ENCODE results near the gene LRCH4.

The LRCH4 gene

DNA sequence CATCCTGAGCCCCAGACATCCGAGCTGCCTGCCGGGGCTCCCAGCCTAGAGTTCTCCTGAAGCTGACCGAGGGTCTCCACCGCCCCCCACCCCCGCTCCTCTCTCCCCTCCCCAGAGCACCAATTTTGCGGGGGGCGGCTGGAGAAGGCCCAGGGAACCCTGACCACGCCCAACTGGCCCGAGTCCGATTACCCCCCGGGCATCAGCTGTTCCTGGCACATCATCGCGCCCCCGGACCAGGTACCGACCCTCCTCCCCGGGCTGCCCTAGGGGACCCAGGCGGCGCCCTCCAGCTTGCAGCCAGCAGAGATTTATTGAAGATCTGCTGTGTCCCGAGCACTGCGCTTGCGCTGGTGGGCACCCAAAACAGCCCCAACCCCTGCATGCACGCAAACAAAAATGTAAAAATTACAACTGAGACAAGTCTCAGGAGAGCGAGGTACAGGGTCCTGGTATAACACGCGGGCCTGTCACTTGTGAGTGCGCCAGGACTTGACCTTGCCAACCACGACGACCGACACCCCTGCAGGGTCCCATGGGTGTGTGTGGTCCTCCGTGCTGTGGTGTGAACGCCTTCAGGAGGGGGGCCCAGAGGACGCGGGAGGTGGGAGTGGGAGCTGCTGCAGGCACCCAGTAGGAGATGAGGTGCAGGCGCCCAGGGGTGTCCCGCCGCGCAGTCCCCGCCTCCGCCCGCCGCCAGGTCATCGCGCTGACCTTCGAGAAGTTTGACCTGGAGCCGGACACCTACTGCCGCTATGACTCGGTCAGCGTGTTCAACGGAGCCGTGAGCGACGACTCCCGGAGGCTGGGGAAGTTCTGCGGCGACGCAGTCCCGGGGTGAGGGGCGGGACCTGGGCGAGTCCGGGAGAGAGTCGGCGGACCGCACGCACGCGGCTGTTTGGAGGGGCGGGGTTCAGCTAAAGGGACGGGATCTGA lies 19.3 kb upstream of the LRCH4 start:
- DNase-seq = no peak

DNA sequence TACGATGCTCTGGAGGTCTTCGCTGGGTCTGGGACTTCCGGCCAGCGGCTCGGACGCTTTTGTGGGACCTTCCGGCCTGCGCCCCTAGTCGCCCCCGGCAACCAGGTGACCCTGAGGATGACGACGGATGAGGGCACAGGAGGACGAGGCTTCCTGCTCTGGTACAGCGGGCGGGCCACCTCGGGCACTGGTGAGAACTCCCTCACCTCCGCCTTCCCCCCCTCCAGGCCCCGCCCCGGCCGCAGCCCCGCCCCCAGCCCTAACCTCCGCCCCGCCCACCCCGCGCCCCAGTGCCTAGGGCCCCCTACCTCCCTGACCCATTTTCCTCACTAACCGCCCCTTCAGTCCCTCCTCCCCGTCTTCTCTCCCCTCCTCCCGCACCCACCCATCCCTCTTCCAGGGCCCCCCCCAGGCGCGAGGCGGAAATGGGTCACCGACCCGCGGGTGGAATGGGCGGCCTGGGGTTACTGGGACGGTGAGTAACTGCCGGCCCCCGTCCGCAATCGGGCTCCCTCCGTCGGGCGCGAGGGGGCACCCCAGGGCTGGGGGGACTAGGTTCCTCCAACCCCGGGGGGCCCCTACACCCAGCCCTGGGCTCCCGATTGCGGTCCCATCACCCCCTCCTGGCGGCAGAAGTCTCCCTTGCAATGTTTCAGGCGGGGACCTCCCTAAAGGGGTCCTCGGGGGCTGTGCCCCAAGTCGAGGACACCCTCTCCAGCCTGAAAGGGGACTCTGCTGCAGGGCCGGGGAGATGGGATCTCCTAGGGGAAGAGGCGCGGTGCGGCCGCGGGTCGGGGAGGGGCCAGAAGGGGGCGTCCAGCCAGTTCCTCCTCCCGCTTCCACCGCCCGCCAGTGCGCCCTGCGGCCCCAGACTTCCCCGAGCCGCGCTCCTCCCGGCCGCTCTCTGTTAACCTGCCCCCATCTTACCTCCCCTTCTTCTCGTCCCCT lies 18.4 kb upstream of the LRCH4 start:
- peak; percentile 74 for DNase-seq

DNA sequence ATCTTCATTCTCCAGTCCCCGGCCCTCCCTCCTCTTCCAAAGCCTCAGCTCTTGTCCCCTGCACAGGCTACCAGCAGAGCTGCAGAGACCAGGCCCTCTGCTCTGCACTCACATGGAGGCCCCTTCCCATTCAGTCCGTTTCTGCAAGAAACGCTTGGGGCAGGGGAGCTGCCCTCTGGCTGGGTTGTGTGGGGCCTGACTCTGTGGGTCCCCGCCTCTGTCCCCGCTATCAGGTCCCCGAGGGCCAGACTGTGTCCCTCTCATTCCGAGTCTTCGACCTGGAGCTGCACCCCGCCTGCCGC lies 17.7 kb upstream of the LRCH4 start:
- no peak for DNase-seq

DNA sequence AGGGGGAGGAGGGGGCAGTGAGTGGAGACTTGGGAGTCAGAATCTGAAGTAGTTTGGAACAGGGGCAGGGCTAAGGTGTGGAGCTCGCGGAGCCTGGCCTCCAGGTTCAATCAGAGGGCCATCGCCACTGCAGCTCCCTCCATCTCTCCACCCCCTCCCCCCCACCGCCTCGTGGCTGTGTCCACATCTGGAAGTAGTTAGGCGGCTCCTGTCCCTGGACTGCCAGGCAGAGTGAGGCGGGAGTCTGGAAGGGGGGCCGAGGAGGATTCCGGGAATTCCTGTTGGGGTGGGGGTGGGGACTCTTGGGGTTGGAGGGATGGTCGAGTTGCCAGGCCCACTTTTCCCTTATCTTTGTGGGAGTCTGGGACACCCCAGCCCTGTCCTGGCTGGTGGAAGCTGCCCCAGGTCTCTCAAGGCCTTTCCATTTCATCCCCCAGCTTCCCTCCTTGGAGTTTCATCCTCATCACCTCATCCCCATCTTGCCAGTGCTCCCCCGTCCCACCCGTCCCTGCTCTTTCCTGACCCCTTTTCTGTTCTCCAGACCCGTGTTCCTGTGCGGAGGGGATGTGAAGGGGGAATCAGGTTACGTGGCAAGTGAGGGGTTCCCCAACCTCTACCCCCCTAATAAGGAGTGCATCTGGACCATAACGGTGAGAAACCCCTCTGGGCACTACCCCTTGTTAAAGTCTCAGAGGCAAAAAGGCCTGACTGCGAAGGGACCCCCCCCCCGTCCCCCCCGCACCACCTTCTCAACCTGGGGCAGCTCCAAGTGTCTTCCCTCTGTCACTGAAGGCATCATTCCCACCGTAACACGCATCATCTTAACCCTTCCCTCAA lies 17.2 kb upstream of the LRCH4 start:
- no peak for DNase-seq

DNA sequence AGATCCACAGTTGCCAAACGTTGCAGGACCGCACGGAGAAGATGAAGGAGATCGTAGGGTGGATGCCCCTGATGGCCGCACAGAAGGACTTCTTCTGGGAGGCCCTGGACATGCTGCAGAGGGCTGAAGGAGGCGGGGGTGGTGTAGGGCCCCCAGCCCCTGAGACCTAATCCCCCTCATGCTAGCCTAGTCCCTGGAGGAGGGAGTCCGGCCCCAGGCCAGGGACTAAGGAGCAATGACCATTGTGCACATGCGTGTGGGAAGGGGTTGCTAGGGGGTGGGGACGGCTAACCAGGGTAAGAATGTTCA lies 14.8 kb upstream of the LRCH4 start:
- DNase-seq = no peak

DNA sequence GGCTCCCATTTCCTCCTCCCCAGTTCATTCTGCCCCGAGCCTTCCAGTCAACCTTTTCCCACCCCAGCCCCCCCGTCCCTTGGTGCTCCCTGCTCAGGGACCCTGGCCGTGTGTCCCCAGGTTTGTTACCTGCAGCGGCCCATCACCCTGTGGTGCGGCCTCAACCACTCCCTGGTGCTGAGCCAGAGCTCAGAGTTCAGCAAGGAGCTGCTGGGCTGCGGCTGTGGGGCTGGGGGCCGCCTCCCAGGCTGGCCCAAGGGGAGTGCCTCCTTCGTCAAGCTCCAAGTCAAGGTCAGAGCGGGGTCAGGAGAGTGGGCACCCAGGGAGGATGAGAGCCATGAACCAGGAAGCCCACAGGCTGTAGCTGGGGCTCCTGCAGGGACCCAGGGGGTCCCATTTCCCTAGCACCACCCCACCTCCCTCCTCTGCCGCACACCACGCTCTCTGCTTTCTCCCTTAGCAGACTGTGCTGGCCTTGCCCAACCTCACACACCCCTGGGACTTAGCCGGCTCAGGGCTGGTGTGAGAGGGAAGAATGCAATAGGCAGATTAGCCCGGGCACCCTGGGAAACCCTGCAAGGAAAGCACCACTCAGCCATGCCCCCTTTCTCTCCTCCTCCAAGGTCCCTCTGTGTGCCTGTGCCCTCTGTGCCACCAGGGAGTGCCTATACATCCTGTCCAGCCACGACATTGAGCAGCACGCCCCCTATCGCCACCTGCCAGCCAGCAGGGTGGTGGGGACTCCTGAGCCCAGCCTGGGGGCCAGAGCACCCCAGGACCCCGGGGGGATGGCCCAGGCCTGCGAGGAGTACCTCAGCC lies 14.2 kb upstream of the LRCH4 start:
- DNase-seq = no peak

DNA sequence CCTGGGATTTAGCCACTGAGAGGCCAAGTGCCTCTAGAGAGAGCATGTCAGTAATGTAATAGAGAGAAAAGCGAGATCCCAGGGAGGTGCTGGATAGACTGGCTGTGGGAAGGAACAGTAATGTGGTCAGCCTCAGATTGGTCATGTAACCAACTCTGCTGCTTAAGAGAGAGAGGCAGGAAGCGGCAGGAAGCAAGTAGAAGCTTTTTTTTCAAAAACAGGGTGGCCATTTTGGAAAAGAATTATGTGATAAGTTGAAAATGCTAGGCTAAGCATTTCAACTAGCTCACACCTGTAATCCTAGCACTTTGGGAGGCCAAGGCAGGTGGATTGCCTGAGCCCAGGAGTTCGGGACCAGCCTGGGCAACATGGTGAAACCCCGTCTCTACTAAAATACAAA lies 12.5 kb upstream of the LRCH4 start:
- DNase-seq = peak; percentile 79

DNA sequence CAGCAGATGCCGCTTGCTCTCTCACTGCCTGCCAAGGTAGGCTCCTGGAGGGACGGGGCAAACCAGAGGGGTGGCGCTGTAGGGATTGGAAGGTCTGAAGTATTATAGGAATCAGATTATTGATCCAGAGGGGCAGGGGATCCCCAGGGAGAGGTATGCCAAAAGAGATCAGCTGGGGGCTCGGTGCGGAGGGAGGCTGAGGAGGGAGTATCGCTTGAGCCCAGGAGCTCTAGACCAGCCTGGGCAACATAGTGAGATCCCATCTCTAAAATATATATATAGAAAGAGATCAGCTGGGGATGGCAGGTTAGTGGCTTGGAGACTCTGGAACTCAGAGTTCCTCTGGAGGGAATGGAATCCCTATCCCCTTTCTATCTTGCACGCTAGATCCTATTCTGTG lies 9.3 kb upstream of the LRCH4 start:
- no peak for DNase-seq

DNA sequence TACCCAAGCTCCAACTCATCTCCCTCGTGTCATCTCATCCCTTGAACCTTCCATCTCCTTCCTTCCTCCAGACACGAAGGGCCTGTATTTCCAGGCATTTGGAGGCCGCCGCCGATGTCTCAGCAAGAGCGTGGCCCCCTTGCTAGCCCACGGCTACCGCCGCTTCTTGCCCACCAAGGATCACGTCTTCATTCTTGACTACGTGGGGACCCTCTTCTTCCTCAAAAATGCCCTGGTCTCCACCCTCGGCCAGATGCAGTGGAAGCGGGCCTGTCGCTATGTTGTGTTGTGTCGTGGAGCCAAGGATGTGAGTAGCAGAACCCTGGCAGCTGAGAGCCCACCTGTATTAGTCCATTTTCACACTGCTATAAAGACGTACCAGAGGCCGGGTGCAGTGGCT lies 5.7 kb upstream of the LRCH4 start:
- no peak for DNase-seq

DNA sequence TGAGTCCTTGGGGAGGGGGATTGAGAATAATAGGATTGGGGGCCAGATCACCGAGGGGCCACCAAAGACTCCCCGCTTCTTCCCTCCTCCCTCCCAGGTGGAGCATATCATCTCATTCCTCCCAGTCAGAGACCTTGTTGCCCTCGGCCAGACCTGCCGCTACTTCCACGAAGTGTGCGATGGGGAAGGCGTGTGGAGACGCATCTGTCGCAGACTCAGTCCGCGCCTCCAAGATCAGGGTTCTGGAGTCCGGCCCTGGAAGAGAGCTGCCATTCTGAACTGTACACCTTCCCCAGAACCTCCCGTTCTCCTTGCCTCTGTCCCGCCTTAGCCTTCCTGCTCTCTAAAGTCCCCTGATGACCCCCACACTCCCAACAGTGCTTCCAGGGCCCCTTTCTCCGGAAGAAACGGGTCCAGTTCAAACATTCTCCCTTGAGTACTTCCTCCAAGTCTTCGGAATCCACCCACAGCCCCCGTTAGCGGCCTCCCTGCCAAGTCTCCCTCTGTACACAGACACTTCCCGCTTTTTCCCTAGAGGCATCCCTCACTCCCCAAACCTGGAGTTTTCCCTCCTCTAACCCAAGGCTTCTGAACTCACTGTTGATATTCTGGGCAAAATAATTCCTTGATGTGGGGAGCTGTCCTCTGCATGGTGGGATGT lies 4.3 kb upstream of the LRCH4 start:
- no peak for DNase-seq

DNA sequence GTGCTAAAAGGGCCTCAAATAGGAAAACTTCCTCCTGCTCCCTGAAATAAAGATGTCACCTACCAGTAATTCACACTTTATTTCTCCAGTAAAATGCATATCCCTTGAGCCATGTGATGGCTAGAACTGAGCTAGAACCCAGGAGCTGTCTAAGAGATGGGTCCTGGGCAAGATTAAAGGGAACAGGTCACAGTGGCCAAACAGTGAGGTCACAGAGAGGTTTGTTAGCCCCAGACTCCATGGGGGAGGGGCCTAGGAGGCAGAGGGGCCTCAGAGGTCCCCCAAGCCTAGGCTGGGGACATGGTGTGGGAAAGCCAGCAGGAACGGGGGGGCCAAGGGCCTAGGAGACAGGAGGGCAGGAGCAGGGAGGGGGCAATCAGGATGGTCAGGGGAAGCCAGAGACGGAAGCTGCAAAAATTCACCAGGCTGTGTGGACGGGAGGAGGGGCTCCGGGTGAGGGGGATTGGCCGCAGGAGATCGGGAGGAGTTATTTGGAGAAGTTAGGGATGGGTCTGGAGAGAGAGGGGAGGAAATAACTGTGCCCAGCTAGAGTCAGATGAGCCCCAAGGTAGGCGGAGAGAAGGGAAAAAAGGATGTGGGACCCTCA lies 3.5 kb upstream of the LRCH4 start:
- no peak for DNase-seq

DNA sequence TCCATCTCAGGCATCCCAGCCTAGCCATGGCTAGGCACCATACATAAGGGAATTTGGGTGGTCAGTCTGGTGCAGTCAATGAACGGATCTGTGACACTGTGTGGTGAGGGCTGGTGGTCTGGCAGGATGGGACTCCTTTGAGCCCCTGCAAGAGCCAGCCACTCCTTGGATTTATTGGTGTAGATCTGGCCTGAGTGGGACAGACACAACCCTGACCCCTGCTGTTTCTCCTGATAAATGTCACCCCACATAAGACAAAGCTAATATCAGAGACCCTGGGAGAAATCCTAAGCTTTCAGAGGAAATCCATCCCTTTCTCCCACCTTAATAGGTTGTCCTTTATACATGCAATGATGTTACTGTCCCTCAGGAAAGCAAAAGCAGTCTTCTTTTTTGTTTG lies 2.5 kb upstream of the LRCH4 start:
- DNase-seq = peak; percentile 30

DNA sequence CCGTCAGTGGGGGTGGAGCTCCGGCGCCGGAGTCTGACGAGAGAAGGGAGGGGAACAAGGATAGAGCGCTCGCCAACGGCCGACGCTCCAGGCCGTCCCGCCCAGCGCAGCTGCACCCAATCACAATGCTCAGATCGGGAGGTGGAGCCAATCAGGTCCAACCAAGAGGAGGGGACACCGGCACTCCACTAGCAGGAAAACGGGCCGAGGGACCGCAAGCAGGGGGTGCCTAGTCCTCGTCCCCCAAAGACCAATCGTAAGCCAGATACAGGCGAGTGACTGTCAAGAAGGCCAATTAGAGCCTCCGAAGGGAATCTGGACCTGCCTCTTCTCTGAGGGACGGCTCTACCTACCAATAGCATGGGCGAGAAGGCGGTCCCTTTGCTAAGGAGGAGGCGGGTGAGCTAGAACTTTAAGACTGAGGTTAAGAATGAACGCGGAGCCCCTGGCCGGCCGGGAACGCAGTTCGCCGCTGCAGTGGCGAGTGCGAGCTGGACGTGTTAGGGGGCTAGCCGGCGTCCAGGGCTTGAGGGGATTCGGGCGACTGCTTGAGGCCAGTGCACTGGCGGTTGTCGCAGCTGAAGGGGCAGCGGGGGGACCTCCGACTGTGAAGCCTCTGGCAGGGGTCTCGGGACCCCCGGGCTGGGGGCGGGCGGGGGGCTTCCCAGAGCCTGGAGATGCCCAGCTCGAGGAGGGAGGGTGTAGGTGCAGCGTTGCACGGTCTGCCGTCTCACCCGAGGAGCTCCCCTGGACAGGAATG lies 517 bp upstream of the LRCH4 start, which contains the start of gene FBXO24:
Gene FBXO24, plus strand, starts transcription at position 63 of the 760 bp plus-strand sequence. Its CDS starts 298 bp downstream, at position 361.
- peak; percentile 100 for DNase-seq

DNA sequence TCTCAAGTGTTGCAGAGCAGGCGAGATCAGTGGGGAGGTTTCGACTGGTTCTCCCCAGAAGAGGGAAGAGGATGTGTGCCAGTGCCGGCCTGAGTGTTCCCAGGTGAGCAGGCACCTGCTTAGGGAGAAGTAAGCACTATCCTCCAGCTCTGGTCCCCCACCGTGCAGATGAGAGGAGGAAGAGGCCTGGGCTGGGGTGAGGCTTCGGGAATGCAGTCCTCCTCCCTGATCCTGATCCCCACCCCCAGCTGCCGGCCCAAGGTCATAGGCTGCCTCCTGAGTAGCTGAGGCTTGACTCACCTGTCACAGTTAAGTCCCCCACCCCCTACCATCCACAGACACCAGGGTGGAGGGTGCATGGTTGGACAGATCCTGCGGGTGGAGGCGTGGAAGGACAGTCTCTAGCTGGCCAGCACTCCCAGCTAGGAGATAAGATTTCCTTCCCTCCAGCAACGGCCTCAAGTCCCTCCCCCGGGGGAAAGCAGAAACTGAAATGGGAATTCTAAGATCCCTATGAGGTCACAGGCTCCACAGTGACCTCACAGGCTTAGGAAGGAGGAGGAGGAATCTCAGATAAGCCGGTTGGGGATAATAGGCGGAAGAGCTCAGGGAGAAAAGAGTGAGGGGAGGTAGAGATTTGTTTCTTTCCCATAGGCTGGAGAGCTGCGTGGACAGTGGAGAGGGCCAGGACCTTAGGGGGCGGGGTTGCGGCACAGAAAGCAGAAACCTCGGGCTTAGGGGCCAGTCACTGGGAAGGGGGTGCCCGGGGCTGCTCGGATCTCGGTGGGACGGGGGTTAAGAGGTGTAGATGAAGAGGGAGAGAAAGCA lies 1.0 kb downstream of the LRCH4 start:
- DNase-seq = no peak

DNA sequence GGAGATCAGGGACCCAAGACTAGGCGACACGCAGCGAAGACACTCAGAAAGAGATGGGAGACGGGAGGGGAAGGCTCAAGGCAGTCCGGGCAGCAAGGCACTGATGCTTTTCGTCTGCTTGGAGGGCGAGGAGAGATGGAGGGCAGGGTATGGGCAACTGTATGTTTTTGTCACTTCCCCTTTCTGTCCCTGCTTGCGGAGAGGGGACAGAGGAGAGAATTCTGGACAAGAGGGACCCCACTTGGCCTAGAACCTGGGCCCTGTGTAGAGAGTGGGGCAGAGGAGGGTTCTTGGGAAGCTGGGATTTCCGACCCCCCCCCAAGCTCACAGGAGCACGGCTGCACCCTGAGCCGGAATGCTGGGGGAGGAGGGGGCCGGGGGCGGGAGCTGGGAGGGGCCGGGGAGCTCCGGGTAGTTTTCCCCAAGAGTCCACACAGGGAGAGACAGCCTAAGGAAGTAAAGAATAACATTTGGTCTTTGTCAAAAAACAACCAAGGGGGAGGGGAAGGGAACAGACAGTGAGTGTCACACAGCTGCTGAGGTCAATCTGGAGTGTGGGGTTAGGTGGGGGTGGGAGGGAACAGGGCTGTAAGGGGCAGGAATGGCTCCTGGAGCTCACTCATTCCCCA lies 1.8 kb downstream of the LRCH4 start:
- DNase-seq = peak; percentile 55

DNA sequence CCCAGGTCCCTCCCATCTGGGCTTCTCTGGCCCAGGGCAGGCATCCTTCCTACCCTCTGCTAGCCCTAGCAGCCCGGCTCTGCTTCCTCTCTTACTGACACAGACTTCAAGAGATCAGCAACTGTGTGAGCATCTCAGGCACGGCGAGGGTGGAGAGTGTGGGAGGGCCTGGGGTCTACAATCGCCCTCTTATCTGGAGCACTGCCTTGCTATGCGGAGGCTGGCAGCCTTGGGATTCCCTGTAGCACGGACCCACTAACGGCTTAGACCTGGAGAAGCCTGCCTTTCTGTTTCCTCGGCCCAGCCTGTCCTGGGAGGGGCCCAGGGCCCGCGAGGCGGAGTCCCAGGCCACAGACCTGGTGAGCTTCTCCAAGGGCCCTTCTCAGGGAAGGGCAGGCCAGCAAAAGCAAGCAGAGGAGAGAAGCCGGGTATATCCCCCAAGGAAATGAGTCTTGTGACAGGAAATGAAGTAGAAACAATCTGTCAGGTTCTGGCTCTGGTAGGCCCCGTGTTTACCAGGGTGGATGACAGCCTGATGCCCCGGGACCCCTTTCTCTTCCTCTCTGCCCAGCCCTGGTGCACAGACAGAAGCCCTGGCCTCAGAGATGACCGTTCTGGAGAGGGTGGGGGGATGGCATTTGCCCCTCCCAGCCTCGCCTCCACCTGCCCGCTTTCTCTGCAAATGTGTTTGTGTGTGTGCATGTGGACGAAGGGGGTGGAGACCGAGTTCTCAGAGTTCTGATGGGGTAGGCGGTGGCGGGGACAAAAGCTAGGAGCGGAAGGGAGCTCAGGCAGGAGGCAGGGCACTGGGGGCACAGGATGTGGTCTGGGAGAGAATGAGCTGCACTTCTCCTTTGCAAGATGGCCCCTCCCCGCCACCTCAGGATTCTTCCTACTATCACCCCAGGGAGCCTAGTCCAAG lies 2.5 kb downstream of the LRCH4 start:
- peak; percentile 94 for DNase-seq

DNA sequence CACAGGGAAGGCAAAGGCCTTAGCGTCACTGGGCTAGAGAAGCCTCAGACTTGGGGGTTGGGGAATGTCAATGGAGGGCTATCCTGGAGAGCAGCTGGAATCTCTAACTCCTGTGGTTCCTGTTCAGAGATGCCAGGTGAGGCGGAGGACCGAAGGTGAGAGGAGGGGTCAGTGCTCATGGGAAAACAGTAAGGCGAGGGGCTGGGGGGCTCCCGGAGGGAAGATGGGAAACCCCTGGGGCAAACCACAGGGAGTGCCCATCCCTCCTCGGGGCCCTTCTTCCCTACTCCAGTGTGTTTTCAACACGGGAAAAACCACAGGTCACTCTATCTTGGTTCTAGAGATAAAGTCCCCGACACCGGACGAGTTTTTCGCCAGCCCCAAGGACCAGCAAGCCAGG lies 3.3 kb downstream of the LRCH4 start:
- DNase-seq = no peak

DNA sequence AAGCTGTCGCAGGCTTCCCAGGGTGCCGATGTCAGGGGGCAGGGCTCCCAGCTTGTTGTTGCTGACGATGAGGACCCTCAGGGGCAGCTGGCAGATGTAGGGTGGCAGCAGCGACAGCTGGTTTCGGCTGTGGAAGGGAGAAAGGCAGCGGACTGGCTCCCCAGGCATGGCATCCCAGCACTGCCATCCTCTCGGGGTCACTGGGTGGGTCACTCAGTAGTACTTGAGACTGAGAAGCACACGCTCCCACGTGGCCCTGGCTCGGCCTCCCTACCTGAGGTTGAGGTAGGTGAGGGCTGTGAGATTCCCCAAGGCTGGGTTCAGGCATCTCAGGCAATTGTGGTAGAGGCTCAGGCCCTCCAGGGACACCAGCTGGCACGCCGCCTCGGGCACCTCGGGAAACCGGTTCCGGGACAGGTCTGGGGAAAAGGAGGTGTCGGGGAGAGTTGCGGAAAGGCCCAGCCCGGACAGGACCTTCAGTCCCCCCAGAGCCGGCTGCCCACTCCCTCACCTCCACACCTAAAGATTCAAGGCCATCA lies 3.8 kb downstream of the LRCH4 start:
- no peak for DNase-seq

Measured in MV-4-11 (cell line).